Thoracic aorta (tissue), 2 donors: Measurements from ENCODE around the gene RCBTB2. TPM values are rescaled to one million over a fixed set of nuclear protein-coding genes. Genes with fewer than 3 reads are reported as not detected.

ENCODE experiments used
- ATAC-seq: fragments of 150-250 bp; one replicate; pipeline ENCODE4 v1.8.0; 2017; ENCODE audit warnings: low read depth; ENCODE audit not compliant: insufficient number of reproducible peaks, low FRiP score
- DNase-seq: peaks from one replicate; pipeline ENCODE4 v3.0.0-alpha.2; 2020; ENCODE audit warnings: low spot score
- H3K27ac ChIP-seq, 2 donors: fragments of 200-600 bp; sonication (generic); 1 replicate in 1 of 2; 2 replicates in 1 of 2; pipeline ENCODE4 v1.5.1; 2016; ENCODE audit warnings: mild to moderate bottlenecking in 2 of 2, moderate library complexity in 2 of 2
- H3K27me3 ChIP-seq: fragments of 200-600 bp; sonication (generic); replicated peaks from 2 replicates; pipeline ENCODE4 v1.6.0; 2016; ENCODE audit warnings: mild to moderate bottlenecking; ENCODE audit not compliant: insufficient read depth
- H3K36me3 ChIP-seq: fragments of 200-600 bp; sonication (generic); one replicate; pipeline ENCODE4 v1.5.1; 2016
- H3K4me1 ChIP-seq, 2 donors: fragments of 200-600 bp; sonication (generic); 1 replicate in 1 of 2; 2 replicates in 1 of 2; pipeline versions ENCODE4 v1.5.1 to v1.6.0; 2016; ENCODE audit warnings: low read depth in 2 of 2, mild to moderate bottlenecking in 1 of 2; ENCODE audit not compliant: control insufficient read depth in 1 of 2
- H3K4me3 ChIP-seq: fragments of 200-600 bp; sonication (generic); 2 replicates; pipeline ENCODE4 v1.5.1; 2016; ENCODE audit warnings: mild to moderate bottlenecking
- H3K9me3 ChIP-seq: fragments of 200-600 bp; sonication (generic); 2 replicates; pipeline ENCODE4 v1.5.1; 2016
- total RNA-seq, 2 donors: library from RNA; depleted of rRNA; stranded (reverse); fragments of >200 nt; gene quantifications; one replicate each; pipeline versions ENCODE4 v1.1.0 to v1.2.3, GENCODE V29; 2016
- TF ChIP-seq, protein P1 (sequence below): fragments of 200-600 bp; sonication (generic); IDR thresholded peaks from one replicate; pipeline ENCODE4 v1.5.1; 2019; ENCODE audit warnings: antibody characterized with exemption

The RCBTB2 gene
- total RNA-seq, 2 donors from 2014 or later: 15.8 to 16.4 TPM

GRCh38 chr13:48530833-48531232 is 2.0 kb downstream of the RCBTB2 start:
- H3K9me3 ChIP-seq: no peaks in the 10 kb centered on the region
- H3K4me3 ChIP-seq: no peak overlapping the region
- H3K36me3 ChIP-seq: no peaks in the 10 kb centered on the region
- H3K27ac ChIP-seq: peak overlapping the region in 1 of 2 donors; percentile 96
- peaks cover 17 to 27% of the 10 kb centered on the region in 2 donors for H3K4me1 ChIP-seq
- no peaks in the 10 kb centered on the region for H3K27me3 ChIP-seq
- no peak for ATAC-seq
- DNase-seq: no peak
- TF ChIP-seq, protein P1, sequence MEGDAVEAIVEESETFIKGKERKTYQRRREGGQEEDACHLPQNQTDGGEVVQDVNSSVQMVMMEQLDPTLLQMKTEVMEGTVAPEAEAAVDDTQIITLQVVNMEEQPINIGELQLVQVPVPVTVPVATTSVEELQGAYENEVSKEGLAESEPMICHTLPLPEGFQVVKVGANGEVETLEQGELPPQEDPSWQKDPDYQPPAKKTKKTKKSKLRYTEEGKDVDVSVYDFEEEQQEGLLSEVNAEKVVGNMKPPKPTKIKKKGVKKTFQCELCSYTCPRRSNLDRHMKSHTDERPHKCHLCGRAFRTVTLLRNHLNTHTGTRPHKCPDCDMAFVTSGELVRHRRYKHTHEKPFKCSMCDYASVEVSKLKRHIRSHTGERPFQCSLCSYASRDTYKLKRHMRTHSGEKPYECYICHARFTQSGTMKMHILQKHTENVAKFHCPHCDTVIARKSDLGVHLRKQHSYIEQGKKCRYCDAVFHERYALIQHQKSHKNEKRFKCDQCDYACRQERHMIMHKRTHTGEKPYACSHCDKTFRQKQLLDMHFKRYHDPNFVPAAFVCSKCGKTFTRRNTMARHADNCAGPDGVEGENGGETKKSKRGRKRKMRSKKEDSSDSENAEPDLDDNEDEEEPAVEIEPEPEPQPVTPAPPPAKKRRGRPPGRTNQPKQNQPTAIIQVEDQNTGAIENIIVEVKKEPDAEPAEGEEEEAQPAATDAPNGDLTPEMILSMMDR: no peak

DNA sequence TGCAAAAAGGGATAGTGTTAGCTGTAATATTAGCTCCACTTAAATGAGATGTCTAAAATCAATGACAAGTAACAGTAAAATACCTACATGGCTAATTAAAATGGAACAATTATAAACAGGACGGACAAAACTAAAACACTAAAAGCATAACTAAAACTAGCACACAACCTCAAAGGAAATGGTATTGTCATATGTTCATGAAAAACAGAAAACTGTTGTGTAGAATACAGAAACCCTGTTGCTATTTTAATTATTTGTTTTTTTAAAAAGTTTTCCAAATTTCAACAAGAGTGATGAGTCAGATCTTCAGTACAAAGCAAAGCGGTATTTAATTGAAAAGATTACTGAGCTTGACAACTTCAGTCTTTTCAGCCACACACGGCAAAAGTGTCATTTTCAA is 4.2 kb downstream of the RCBTB2 start:
- Histone ChIP-seq H3K9me3 (no peaks in the 10 kb centered on the region), H3K4me1 (peaks cover 17 to 25% of the 10 kb centered on the region in 2 donors), H3K27ac (no peak overlapping the region), H3K27me3 (no peaks in the 10 kb centered on the region), H3K4me3 (no peak overlapping the region), H3K36me3 (no peaks in the 10 kb centered on the region)
- TF ChIP-seq, protein P1: no peak
- ATAC-seq (no peak), DNase-seq (no peak)

DNA sequence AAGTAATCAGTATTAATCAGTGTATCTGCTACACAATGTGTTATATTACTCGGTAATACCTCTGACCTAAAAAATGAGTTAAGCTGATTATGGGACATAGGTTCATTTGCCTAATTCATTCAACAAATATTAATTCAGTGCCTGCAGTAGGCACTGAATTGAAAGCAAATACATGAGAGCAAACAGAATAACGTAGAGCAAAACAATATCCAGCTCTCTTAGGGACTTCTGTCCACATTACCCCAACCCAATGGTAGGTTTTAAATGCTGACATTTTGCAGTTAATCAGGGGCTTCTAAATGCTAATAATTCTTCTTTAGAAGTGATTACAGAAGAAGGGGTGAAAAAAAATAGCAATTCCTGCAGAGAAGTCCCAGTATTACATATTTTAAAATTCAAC is 4.9 kb downstream of the RCBTB2 start:
- Histone ChIP-seq H3K27ac (peak overlapping the region in 1 of 2 donors; percentile 5), H3K4me3 (peak overlapping the region; percentile 3)
- TF ChIP-seq, protein P1: no peak

DNA sequence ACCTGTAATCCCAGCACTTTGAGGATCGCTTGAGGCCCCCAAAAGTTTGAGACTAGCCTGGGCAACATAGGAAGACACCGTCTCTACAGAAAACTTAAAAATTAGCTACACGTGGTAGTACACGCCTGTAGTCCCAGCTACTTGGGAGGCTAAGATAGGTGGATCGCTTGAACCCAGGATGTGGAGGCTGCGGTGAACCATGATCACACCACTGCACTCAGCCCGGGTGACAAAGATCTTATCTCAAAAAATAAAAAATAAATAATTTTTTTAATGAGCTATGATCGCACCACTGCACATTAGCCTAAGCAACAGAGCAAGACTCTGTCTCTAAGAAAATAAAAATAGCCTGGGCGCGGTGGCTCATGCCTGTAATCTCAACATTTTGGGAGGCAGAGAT is 6.6 kb downstream of the RCBTB2 start:
- H3K36me3 ChIP-seq: no peaks in the 10 kb centered on the region
- ATAC-seq (no peak), DNase-seq (no peak)
- TF ChIP-seq, protein P1: no peak
- H3K27me3 ChIP-seq: no peaks in the 10 kb centered on the region
- H3K27ac ChIP-seq: no peak overlapping the region
- H3K4me1 ChIP-seq: peaks cover 13 to 14% of the 10 kb centered on the region in 2 donors
- no peaks in the 10 kb centered on the region for H3K9me3 ChIP-seq
- H3K4me3 ChIP-seq: no peak overlapping the region

More for the DNA sequence above, 4.9 kb downstream of the RCBTB2 start:
- no peak for DNase-seq
- Histone ChIP-seq H3K36me3 (no peaks in the 10 kb centered on the region), H3K9me3 (no peaks in the 10 kb centered on the region), H3K4me1 (peaks cover 13 to 19% of the 10 kb centered on the region in 2 donors), H3K27me3 (no peaks in the 10 kb centered on the region)
- ATAC-seq: no peak

DNA sequence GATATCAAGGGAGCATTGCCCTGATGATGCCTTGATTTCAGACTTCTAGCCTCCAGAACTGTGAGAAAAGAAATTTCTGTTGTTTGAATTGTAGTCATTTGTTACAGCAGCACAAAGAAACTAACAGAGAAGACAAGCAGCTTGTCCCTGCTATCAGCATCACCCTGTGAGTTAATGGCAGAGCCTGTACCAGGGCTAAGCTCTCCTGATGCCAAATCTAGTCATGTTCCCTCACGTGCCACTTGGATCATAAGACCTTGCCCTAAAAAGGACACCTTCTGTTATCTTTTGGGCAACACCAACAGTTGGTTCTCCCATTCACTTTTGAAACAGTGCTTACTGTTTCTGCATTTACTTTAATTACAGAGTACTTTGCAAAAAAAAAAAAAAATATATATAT is 14.8 kb downstream of the RCBTB2 start:
- no peaks in the 10 kb centered on the region for H3K27me3 ChIP-seq
- H3K27ac ChIP-seq: no peak overlapping the region
- DNase-seq (no peak), ATAC-seq (no peak)
- no peaks in the 10 kb centered on the region for H3K9me3 ChIP-seq
- TF ChIP-seq, protein P1: no peak
- H3K36me3 ChIP-seq: no peaks in the 10 kb centered on the region
- no peak overlapping the region for H3K4me3 ChIP-seq
- H3K4me1 ChIP-seq: no peaks in the 10 kb centered on the region
